GM12878 (cell line): Measurements from ENCODE around the gene KHNYN. TPM values are rescaled to one million over a fixed set of nuclear protein-coding genes. Genes with fewer than 3 reads are reported as not detected.
A peak's percentile ranks its signal among the peaks of the same experiment; 100 is the strongest.

ENCODE experiments used
- ATAC-seq: fragments of 200-7000 bp; cut with Tn5 transposase; 3 replicates; pipeline ENCODE4 v1.9.1; 2020; ENCODE audit warnings: mild to moderate bottlenecking, moderate library complexity
- BruUV-seq: library from RNA; stranded (reverse); fragments of 400-500 nt; replicated peaks from 2 replicates; lab custom pipeline; 2021; lab: Mats Ljungman, UMichigan
- CTCF ChIA-PET: fragments of 300-600 bp; sonication (Branson Sonifier 250); formaldehyde crosslinking; extraction: SDS; loops from one replicate; lab custom pipeline; 2021; ENCODE audit warnings: inconsistent platforms; lab: Yijun Ruan, JAX
- POLR2A ChIA-PET: fragments of 350-600 bp; formaldehyde crosslinking; extraction: SDS; loops from one replicate; lab custom pipeline; 2021; ENCODE audit warnings: inconsistent platforms; lab: Charles Lee
- RAD21 ChIA-PET: fragments of 300-600 bp; sonication (Branson Sonifier 250); formaldehyde crosslinking; loops from one replicate; lab custom pipeline; 2023; ENCODE audit warnings: antibody characterized with exemption; ENCODE audit not compliant: unreplicated experiment; lab: Charles Lee
- SMC1A ChIA-PET: fragments of 300-600 bp; sonication (Branson Sonifier 250); formaldehyde crosslinking; loops from one replicate; lab custom pipeline; 2023; ENCODE audit not compliant: unreplicated experiment, uncharacterized antibody; lab: Charles Lee
- DNase-seq: peaks from one replicate; pipeline ENCODE4 v3.0.0-alpha.2; 2011; ENCODE audit warnings: low read depth, low spot score
- FAIRE-seq: peaks from 3 replicates; lab custom pipeline; 2011; peaks lifted over from hg19 to GRCh38; lab: Jason Lieb, UNC
- H2AFZ ChIP-seq: 2 replicates; pipeline ENCODE4 v1.6.0; 2011; ENCODE audit warnings: low read depth, low read length, control low read depth; ENCODE audit not compliant: control insufficient read depth
- H3K27ac ChIP-seq: 2 replicates; pipeline ENCODE4 v1.5.1; 2011; ENCODE audit warnings: control low read depth; ENCODE audit not compliant: control insufficient read depth, insufficient read depth
- H3K27me3 ChIP-seq, 2 experiments: replicated peaks in 1 of 2; 2 replicates each; pipeline versions ENCODE4 v1.6.0 to v1.6.1; 2011; ENCODE audit warnings: low read length in 1 of 2; ENCODE audit not compliant: control insufficient read depth in 2 of 2, insufficient read depth in 2 of 2
- H3K36me3 ChIP-seq, 2 experiments: 2 replicates each; pipeline ENCODE4 v1.5.1; 2011; ENCODE audit warnings: low read length in 1 of 2; ENCODE audit not compliant: control insufficient read depth in 2 of 2, insufficient read depth in 2 of 2
- H3K4me1 ChIP-seq: 2 replicates; pipeline ENCODE4 v1.6.1; 2011; ENCODE audit warnings: mild to moderate bottlenecking, low read length, moderate library complexity, mixed read lengths; ENCODE audit not compliant: control insufficient read depth, insufficient read depth
- H3K4me2 ChIP-seq: 2 replicates; pipeline ENCODE4 v1.6.0; 2011; ENCODE audit warnings: control low read depth; ENCODE audit not compliant: control insufficient read depth, insufficient read depth
- H3K4me3 ChIP-seq: fragments of 200-600 bp; sonication (generic); 2 replicates; pipeline ENCODE4 v1.5.1; 2016
- H3K79me2 ChIP-seq: 2 replicates; pipeline ENCODE4 v1.6.0; 2011; ENCODE audit warnings: low read length; ENCODE audit not compliant: control insufficient read depth, insufficient read depth
- H3K9ac ChIP-seq: 2 replicates; pipeline ENCODE4 v1.8.0; 2011; ENCODE audit warnings: low read length, control low read depth, mixed read lengths; ENCODE audit not compliant: control insufficient read depth, insufficient read depth
- H3K9me3 ChIP-seq: replicated peaks from 3 replicates; pipeline ENCODE4 v1.5.1; 2011; ENCODE audit warnings: mild to moderate bottlenecking, low read length; ENCODE audit not compliant: control insufficient read depth, insufficient read depth
- H4K20me1 ChIP-seq: 2 replicates; pipeline ENCODE4 v1.6.0; 2011; ENCODE audit not compliant: control insufficient read depth, insufficient read depth
- BACH1 ChIP-seq: fragments of 450-650 bp; IDR thresholded peaks from 2 replicates; pipeline ENCODE4 v1.6.1; 2017; ENCODE audit warnings: mild to moderate bottlenecking, borderline replicate concordance
- BHLHE40 ChIP-seq, 2 experiments: fragments of 450-650 bp in 1 of 2; IDR thresholded peaks; 2 replicates each; pipeline ENCODE4 v1.6.1; 2011 to 2017; ENCODE audit warnings: low read depth in 2 of 2, borderline replicate concordance in 1 of 2, improper control_type of control experiment in 1 of 2, low read length in 1 of 2, mild to moderate bottlenecking in 1 of 2
- E2F4 ChIP-seq: IDR thresholded peaks from 2 replicates; pipeline ENCODE4 v1.6.1; 2012; ENCODE audit warnings: low read depth, low read length, improper control_type of control experiment
- ELK1 ChIP-seq: IDR thresholded peaks from 2 replicates; pipeline ENCODE4 v1.6.1; 2012; ENCODE audit warnings: low read depth, low read length, improper control_type of control experiment
- IKZF2 ChIP-seq, 2 experiments: fragments of 450-650 bp; IDR thresholded peaks; 2 replicates each; pipeline ENCODE4 v1.6.1; 2017; ENCODE audit warnings: mild to moderate bottlenecking in 2 of 2, moderate library complexity in 2 of 2
- RUNX3 ChIP-seq: IDR thresholded peaks from 2 replicates; pipeline ENCODE4 v1.6.1; 2012; ENCODE audit warnings: low read length, inconsistent platforms
- USF2 ChIP-seq: IDR thresholded peaks from 2 replicates; pipeline ENCODE4 v1.6.1; 2011; ENCODE audit warnings: low read depth, low read length, improper control_type of control experiment, borderline replicate concordance
- ZBTB11 ChIP-seq: fragments of 450-650 bp; formaldehyde crosslinking; IDR thresholded peaks from 2 replicates; pipeline ENCODE4 v1.5.0; 2022; ENCODE audit warnings: mild to moderate bottlenecking, missing genetic modification characterization
- WGBS: methylation state at CpG from one replicate; pipeline ENCODE4 v1.1.6; 2016; ENCODE audit warnings: low lambda C conversion rate; ENCODE audit not compliant: insufficient replicate concordance, insufficient coverage; ENCODE audit errors: missing lambda C conversion rate; 5-methylcytosine and 5-hydroxymethylcytosine counted together
- in situ Hi-C: fragments of 300-500 bp; cut with MboI; formaldehyde crosslinking; loops from 9 replicates; pipeline ENCODE4 v1.14.3; 2018; ENCODE audit warnings: mixed read lengths
- intact Hi-C: fragments of 100-400 bp; cut with micrococcal nuclease; formaldehyde crosslinking; loops from one replicate; pipeline ENCODE4 v1.14.2; 2022; ENCODE audit not compliant: unreplicated experiment
- polyA plus RNA-seq, 11 experiments: library from polyadenylated mRNA; depleted of rRNA in 4 of 11; unstranded in 6 of 11; stranded (reverse) in 5 of 11; fragments of >200 nt; fragmentation: Nextera tagmentation in 4 of 11; fragmentation: Illumina TruSeq in 1 of 11; extraction: Ambion mirVana in 4 of 11; extraction: Trizol in 1 of 11; gene quantifications; 1 replicate in 1 of 11; 2 replicates in 10 of 11; pipeline versions ENCODE4 v1.2.1 to v1.2.3, GENCODE V29; 2011 to 2016; ENCODE audit warnings: inconsistent platforms in 2 of 11, missing spikeins in 2 of 11, low read depth in 1 of 11
- total RNA-seq, 4 experiments: library from RNA; depleted of rRNA in 3 of 4; stranded (reverse); fragments of >200 nt in 3 of 4; fragmentation: Illumina TruSeq in 1 of 4; extraction: Trizol in 1 of 4; gene quantifications; 2 replicates each; pipeline versions ENCODE4 v1.2.1 to v1.2.3, GENCODE V29; 2013 to 2021

The KHNYN gene
- total and polyA plus RNA-seq, 10 of the 15 experiments (the other 5 are each of a cell fraction or from before 2014, with no cell fraction given) = 1.4 to 34.7 (median 21.5) TPM

- TF ChIP-seq ZBTB11 (CRISPR knock-in tag) (no peak), ELK1 (no peak), BHLHE40 (IDR thresholded peaks at IDR 0.05; ENCODE audit: borderline replicate concordance in 1 of 2, low read depth in 2 of 2, low read length in 1 of 2) (no peak), BACH1 (no peak), USF2 (no peak)
These were observed 11.3 kb upstream of the KHNYN start (continued) for GRCh38 chr14:24418492-24418873.

GRCh38 chr14:24422261-24422660, 7.5 kb upstream of the KHNYN start:
- peak; percentile 34; the same call in 1 of the 3 replicates for ATAC-seq
- Histone ChIP-seq H2AFZ (peak overlapping the region; percentile 9; the same call in 1 of the 2 replicates), H4K20me1 (no peaks in the 10 kb centered on the region), H3K79me2 (no peaks in the 10 kb centered on the region), H3K4me3 (no peak overlapping the region), H3K4me2 (no peak overlapping the region), H3K9me3 (no peaks in the 10 kb centered on the region), H3K27me3 (no peaks in the 10 kb centered on the region; a peak in 1 of 4 replicates), H3K27ac (no peak overlapping the region), H3K4me1 (no peaks in the 10 kb centered on the region), H3K36me3 (no peaks in the 10 kb centered on the region), H3K9ac (no peak overlapping the region)
- no peak for DNase-seq
- 28% methylated on average over 4 of the region's 4 CpGs for WGBS
- intact Hi-C loops = no loop called here
- no peak for FAIRE-seq
- ChIA-PET RAD21 (interaction anchor here (1.1 to 3.5 kb wide), 3 partner anchors 9 to 88 kb away, joined by 3 to 17 read pairs (median 8); no protein-coding TSS in a partner anchor), CTCF (interaction anchor here (0.6 to 5.1 kb wide), 7 partner anchors 9 to 145 kb away, joined by 3 to 27 read pairs (median 4); no protein-coding TSS in a partner anchor), SMC1A (interaction anchor here (0.7 to 1.7 kb wide), 3 partner anchors 9 to 14 kb away, joined by 3 to 6 read pairs (median 3); no protein-coding TSS in a partner anchor), POLR2A (no interaction called here)
- BruUV-seq = no TSS peak
- peak; percentile 73 for TF ChIP-seq RUNX3
- TF ChIP-seq IKZF2 (IDR thresholded peaks at IDR 0.05) = 0 out of 4 replicates have a peak, but pooled peaks of 1 of the 2 experiments have one; percentile 13
- no peak for TF ChIP-seq E2F4
- in situ Hi-C loops = no loop called here
